Measurements from ENCODE around the gene CCDC93.
"Not testable (repeated sequence)": the region's sequence is repeated elsewhere in the genome, so short reads cannot be mapped to it uniquely, and the experiment has no call there.

CCDC93 gene

DNA sequence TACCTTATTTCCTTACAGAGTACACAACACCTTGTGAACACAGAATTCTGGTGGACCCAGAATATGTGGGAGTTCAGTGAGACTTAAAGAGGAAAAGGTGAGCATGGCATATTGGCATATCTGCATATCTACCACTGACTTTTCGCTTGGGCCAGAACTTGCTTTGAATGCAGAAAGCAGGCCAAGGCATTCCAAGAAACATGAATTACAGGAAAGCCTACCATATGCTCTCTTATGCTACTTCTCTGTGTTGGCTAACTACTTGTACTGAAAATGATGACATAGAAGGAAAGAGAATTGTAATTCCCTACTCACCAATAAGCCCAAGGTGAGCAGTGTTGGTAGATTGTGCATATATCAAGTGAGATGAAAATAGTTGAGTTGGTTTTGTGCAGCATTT lies 31.4 kb upstream of the CCDC93 start:
- no peak for DNase-seq (ENCODE audit: low spot score)

DNA sequence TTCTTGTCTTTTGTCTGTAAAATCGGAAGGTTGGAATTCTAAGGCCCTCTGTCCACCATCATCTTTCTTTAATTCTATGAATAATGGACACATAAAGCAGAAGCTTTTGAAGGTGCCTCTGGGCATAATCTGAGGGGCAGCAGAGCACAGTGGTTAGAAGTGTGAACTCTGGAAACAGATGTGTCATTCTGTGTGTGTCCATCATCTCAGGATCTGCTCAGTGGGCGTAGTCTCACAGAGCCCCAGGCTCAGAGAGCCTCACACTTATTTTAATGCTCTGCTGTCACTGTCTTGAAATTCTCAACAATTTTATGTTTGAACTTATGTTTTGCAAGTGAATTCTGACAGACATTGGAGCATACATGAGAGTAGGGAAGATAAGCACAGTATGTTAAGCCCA lies 31.0 kb upstream of the CCDC93 start:
- DNase-seq (ENCODE audit: low spot score) = no peak

DNA sequence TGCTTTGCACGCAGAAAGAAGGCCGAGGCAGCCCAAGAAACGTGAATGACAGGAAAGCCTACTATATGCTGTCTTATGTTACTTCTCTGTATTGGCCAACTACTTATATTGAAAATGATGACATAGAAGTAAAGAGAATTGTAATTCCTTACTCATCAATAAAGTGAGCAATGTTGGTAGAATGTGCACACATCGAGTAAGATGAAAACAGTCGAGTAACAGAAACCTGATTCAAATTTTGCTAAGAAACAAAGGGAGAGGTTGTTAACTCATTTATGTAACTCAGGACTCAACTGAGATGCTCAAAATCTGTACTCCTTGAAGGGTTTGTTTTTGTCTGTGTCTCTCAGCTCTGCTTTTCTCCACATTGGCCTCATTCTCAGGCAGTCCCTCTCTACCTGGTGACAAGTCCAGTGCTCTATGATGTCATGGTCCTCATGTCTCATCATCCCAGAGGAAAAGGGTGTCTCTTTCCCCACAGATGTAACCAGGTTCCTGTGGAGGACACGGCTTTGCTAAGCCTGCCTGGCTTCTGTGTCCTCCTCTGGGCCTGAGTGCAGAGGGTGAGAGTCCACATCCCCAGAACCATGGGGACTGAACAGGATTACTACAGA lies 30.3 kb upstream of the CCDC93 start:
- no peak for DNase-seq (ENCODE audit: low spot score)

DNA sequence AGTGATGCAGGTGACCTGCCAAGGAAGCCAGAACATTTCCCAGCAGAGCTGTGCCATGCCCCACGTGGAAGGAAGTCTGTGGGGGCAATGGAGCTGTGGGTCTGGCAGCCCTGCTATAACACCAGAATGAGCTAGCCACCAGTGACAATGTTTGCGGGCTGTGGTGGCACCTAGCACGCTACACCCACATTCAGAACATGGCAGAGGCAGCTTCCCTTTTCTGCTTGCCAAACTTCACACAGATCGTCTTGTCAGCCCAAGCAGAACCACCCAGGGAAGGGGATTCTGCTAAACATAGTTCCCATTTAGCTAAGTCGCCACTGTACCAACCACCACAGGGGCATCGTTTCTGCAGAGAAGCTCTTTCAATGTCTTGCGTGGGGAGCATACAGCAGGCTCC lies 27.0 kb upstream of the CCDC93 start:
- DNase-seq (ENCODE audit: low spot score) = no peak

DNA sequence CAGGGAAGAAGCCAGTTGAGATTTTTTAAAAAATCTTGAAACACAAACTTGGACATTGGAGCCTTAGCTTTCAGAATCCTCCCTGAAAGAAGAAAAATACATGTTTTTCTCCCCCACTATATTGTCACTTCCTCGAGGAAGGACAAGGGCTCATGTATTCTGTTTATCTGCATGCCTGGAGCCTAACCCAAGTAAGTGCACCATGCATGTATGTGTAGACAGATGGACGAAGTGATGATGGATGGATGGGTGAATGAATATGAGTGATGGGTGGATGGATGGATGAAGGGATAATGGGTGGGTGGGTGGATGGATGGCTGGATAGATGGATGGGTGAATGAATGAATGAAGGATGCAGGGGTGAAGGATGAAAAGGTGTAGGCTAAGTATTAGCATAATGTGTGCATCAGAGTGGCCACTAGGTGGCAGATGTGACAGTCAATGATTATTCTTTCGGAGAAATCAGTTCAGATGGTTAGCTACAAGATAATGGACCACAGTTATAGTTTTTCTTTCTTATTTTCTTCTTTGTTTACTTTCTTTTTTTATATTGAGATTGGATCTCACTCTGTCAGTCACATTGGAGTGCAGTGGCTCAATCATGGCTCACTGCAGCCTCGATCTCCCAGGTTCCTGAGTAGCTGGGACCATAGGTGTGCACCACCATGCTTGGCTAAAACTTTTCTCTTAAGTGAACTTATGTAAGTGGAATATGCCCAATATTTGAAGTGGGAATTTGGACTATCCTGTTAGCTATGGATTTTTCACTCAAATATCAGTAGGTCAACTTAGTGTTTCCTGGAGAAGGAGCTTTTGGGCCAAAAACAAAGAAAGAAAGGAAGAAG lies 18.5 kb upstream of the CCDC93 start:
- peak; percentile 60 for DNase-seq (ENCODE audit: low spot score)

DNA sequence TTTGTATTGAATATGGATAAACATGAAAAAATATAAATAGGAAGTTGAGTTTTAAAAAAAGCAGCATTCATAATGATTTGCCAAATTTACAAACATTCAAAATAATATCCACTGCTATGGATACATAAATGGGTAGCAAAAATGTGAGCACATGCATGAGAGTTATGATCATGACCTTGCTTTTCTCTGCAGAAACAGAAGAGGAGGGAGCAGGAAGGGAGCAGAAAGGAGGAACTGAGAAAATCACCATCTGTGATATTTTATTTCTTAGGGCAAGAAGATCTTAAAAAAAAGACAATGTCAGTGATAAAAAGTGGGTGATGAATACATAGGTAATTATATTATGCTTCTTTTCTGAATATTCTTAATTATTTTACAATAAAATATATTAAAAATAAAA lies 17.7 kb upstream of the CCDC93 start:
- DNase-seq (ENCODE audit: low spot score) = no peak

DNA sequence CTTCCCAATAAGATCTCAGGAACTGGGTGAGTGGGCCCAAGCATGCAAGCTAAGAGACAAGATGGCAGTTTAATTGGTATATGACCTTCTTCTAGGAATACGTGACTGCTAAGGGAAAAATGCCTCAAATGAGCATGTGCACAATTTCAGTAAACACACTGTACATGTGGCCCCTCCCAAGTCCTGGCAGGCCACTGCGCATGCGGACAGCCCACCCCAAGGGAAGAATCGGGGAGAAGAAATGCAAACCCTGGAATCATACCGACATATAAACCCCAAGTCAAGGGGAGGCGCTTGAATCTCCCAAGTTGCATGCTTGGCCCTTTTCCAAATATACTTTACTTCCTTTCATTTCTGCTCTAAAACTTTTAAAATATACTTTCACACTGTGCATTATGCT lies 15.2 kb upstream of the CCDC93 start:
- DNase-seq (ENCODE audit: low spot score) = no peak

DNA sequence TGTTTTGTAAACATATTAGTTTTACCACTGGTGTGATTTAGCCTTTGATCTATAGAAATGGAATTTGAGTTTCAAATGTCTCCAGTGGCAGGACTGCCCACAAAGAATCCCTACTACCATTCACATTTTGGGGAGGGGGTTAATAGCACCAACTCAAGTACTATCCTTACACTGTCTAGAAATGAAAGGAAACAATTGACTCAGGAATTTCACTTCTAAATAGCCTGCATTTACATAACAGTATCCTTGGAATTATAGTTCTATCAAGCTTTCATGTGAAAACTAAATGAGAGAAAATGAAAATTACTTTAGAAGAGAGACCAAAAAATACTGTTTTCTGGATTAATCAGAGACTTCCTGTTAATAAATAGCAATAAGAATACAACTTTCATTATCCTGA lies 7.5 kb upstream of the CCDC93 start:
- no peak for DNase-seq (ENCODE audit: low spot score)

DNA sequence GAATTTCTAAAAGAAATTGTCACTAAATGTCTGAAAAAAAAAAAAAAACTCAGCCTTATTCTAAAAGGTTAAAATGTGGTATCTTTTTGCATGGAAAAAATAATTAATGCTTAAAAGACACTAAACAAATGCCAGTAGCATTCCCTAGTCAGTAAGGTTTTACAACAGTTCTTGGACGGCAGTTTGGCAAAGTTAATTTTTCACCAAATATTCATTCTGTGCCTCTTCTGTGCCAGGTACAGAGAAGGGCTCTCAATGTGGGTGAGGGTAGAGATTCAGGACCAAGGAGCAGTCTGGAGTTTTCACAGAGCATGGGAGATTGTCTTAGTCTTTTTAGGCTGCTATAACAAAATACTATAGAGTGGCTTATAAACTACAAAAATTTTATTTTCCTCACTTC lies 6.0 kb upstream of the CCDC93 start:
- DNase-seq (ENCODE audit: low spot score) = no peak

DNA sequence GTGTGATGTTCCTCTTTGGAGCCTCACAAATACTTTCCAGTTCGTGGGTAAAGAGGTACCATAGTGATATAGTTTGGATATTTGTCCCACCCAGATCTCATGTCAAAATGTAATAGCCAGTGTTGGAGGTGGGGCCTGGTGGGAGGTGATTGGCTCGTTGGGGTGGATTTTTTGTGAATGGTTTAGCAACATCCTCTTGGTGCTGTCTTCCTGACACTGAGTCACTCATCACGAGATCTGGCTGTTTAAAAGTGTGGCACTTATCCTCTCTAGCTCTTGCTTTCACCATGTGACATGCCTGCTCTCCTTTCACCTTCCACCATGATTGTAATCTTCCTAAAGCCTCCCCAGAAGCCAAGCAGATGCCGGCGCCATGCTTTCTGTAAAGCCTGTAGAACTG lies 3.0 kb upstream of the CCDC93 start:
- no peak for DNase-seq (ENCODE audit: low spot score)

DNA sequence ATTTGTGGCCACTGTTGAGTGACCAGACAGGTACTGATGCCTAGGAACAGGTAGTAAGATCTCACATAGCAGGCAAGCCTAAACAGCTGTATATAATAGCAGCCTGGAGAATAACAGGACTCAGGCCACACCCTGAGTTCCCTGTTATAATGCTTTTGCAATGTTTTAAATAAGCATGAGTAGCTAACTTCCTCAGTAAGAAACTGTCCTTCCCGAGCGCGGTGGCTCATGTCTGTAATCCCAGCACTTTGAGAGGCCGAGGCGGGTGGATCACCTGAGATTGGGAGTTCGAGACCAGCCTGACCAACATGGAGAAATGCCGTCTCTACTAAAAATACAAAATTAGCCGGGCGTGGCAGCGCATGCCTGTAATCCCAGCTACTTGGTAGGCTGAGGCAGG lies 1.9 kb upstream of the CCDC93 start:
- not testable (repeated sequence) for DNase-seq (ENCODE audit: low spot score)

DNA sequence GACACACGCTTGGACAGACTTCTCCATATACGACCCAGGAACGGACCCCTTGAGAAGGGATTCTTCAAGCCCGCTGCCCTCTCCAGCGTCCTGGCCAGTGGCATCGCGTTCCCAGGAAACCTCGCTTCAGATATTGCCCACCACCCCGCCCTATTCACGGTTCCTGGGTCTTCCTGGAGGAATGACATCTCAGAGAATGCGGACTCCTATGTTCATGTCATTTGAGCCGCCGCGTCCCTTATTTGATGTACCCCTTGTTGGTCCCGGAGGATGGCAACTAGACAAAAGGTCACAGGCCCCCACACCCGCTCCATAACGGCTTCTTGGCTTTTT lies 588 bp upstream of the CCDC93 start:
- DNase-seq (ENCODE audit: low spot score) = no peak

DNA sequence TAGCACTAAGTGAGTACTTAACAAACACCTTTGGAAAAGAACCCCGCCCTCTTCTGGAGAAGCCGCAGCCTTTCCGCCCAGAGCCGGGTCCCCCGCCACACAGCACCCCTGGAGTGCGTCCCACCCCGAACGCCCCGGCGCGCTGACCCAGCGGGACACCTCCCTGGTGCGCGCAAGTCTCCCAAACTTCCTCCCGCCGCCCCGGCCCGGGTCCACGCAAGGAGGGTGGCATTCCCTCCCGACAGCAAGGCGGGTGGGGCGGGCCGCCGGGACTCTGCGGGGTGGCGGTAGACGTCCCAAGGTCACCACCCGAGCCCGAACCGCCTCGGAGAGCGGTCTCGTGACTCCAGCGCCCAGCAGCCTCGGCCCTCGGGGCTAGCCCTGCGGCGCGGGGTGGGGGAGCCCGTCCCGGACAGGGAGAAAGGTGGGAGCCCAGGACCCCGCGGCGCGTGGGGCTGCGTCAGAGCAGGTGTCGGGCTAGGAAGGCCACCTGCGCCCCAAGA lies 598 bp downstream of the CCDC93 start:
- DNase-seq (ENCODE audit: low spot score) = peak; percentile 77

DNA sequence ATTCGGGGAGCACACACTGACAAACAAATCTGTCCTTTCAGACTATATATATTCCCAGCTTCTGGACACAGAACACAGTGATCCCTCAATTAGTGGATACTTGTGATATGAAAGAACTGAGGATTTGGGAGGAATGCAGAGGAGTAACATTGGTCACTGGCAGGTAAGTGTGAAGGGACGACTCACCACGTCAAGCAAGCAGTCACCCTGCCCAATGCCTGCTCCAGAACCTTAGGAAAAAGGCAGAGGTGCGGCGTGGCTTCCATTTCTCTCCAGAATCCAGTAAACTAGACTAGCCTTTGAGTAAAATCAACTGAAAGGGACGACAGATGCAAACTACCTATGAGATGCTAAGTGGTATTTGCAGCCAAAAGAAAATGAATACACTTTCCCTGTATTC lies 1.1 kb downstream of the CCDC93 start:
- DNase-seq (ENCODE audit: low spot score) = no peak

DNA sequence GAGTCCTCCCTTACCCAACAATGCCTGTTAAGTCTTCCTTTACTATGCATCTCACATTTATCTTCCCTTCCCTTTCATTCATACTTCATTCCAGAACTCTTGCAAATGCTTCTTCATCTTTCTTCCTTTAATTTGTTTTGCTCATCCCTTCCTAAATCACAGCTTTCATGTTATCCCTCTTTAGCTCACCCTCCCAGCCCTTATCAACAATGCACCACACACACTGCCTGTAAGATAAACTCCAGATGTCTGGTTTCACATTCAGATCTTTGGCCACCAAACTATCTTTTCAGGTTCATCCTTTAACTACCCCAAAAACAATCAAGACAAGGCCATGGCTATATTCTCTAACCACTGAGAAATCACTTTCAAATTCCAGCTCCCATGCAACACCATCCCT lies 3.4 kb downstream of the CCDC93 start:
- no peak for DNase-seq (ENCODE audit: low spot score)

DNA sequence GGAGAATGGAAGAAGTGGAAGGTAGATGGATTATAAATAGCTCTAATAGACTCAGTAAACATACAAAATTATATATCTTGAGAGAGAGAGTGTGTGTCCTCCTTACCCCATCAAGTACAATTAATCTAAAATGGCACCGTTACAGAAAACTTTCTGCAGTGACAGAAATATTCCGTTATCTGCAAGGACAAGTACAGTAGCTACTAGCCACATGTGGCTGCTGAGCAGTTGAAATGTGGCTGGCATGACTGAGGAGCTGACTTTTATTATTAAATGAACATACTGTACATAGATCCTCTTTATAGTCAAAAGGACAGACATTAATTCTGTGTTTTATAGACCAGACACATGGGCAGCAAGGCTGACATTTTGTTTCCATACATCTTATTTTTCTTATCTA lies 7.0 kb downstream of the CCDC93 start:
- DNase-seq (ENCODE audit: low spot score) = no peak

DNA sequence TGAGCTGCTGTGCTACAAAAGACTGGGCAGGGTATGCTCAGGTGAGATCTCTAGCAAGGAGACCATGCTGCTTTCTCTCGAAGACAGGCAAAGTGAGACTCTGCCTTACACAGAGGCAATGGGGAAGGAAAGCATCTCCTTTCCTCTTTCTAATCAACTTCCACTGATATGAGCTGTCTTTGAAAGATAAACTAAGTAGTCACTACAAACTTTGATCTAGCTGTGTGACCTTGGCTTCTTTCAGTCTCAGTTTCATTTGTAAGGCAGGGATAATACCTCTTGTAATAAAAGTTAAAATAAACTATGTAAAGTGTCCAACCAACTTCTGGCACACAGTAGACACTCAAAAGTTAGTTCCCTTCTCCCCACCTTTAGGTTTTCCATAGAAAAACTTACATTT lies 7.5 kb downstream of the CCDC93 start:
- DNase-seq (ENCODE audit: low spot score) = no peak

DNA sequence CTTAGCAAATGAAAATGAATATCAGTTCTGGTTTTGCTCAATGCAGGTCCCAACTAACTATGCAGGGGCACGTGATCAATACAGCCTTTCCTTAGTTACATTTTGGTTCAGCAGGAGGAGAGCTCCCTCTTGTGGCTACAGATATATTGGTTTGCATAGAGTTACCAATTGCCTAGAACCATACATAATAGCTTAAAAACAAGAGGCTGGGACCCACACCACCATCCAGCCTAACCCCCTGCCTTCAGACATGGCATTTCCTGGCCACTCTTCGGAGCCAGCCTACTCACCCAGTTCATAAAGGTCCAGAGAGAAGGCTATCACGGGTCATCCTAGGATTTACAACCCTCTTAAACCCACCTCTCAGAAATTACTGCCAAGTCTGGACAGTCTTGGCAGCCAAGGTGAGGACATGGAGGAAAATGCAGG lies 10.5 kb downstream of the CCDC93 start:
- peak; percentile 77 for DNase-seq (ENCODE audit: low spot score)

DNA sequence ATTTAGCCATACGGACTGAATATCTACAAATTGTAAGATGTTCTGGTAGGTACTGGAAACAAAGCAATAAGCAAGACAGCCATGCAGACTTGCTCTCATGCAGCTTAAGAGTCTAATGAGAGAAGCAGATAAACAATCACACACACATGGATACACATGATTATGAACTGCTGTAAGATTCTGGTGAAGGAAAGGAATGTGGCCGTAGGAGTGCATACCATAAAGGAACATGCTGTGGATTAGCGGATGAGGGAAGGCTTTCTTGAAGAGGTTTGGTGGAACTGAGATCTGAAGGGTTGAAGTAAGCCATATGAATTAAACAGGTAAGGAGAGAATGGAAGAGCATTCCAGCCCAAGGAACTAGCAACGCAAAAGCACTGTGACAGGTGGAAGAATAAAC lies 13.8 kb downstream of the CCDC93 start:
- no peak for DNase-seq (ENCODE audit: low spot score)

DNA sequence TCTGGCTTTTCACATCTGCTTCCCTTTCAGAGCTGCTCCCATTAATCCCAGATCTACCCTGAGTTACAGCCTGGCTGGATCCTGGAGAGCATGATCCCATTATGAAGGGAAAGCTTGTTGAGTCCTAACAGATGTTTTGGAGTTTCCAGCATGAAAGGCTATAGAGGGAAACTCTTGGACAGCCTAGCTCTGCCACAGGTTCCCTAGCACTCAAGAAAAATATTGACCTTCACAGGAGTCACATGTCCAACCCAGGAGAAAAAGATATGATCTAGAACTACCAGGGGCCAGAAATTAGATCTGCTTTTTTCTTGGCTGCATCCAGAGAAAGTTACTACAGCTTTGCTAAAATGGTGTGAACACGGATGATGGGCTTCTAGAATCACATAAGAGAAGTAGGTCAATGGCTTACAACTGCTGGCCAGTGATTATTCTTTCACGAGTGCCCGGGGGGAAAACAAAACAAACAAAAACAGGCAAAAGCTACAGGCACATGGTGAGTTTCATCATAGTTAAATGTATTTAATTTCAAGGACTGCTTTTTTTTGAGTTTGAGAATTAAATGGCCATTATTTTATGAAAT lies 15.9 kb downstream of the CCDC93 start:
- no peak for DNase-seq (ENCODE audit: low spot score)

DNA sequence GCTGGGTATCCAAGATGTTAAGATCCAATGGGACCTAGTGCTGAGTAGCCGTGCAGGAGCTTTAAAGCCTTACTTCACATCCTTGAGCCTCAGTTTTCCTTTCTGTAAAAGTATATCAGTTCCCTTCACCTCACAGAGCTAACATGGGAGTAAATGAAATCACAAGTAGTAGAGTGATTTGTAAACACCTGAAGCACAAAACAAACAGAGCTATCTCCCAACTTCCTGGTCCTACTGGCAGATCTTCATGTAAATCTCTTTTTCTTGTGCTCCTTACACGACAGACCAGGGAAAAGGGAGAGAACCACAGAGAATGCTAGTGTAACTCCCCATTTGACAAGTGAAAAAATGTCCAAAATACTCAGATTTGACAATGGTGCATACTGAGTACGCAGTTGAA lies 17.3 kb downstream of the CCDC93 start:
- no peak for DNase-seq (ENCODE audit: low spot score)

DNA sequence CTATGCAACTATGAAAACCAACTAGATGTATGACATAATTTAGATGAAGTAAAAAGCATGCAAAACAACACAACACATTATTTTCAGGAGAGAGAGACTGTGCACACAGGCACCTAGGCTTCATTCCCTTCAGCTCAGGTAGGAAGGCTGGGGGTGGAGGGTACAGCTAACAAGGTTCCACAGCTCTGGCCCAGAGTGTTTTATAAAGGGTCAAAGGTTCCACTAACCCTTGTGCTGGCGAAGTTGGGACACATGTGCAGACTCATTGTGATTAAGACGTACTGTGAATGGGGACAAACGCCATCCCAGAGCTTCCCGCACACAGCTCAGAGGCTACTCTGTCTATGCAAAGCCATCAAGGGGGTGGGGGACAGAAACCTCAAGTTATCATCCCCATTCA lies 19.1 kb downstream of the CCDC93 start:
- DNase-seq (ENCODE audit: low spot score) = no peak

DNA sequence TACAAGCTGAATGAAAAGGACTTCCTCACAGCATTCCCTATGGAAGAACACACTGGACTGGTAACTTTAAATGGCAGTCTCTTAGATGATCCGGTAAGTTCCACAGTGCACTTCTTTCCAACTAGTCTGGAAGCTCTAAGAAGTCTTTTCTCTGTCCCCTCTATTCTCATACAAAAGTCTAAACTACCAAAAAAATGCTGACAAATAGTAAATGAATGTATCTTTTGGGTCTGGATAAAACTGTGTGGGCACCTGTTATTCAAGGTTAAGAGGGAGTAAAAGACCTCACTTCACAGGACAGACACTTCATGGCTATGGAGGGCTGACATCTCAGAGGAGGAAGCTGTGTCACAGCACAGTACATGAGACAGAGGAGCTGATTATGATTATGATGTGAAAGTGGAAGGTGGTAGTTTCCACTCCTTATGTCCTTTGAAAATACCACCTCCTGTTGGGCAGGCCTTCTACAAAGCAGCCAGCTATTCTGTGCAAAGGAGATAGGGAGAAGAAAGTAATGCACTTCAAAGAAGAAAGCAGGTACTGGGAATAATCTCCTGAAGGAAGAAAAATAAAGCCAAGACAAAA lies 23.9 kb downstream of the CCDC93 start:
- DNase-seq (ENCODE audit: low spot score) = no peak

Measured in AG20443 (cell line).